HG02870 (cell line): Measurements from ENCODE around the gene MSANTD1.

Source experiments
- ATAC-seq: cut with Tn5 transposase; IDR thresholded peaks from one replicate; pipeline ENCODE4 v1.9.1; 2021; ENCODE audit warnings: mild to moderate bottlenecking, moderate library complexity; ENCODE audit not compliant: unreplicated experiment

Gene MSANTD1

GRCh38 chr4:3232871-3233271, 16.1 kb upstream of the MSANTD1 start:
- ATAC-seq: no peak

- no peak for ATAC-seq
Measured at GRCh38 chr4:3233391-3234071, 15.4 kb upstream of the MSANTD1 start.

GRCh38 chr4:3234171-3235029, 14.6 kb upstream of the MSANTD1 start:
- ATAC-seq: no peak

GRCh38 chr4:3235030-3235345, 14.0 kb upstream of the MSANTD1 start:
- ATAC-seq: no peak

GRCh38 chr4:3235581-3235980, 13.4 kb upstream of the MSANTD1 start:
- ATAC-seq: no peak

GRCh38 chr4:3236326-3236878, 12.6 kb upstream of the MSANTD1 start:
- no peak for ATAC-seq

GRCh38 chr4:3237266-3237665, 11.7 kb upstream of the MSANTD1 start:
- ATAC-seq: no peak

- no peak for ATAC-seq
Measured at GRCh38 chr4:3237712-3238560, 11.0 kb upstream of the MSANTD1 start.

- ATAC-seq: no peak
Measured at GRCh38 chr4:3238721-3239120, 10.2 kb upstream of the MSANTD1 start.

GRCh38 chr4:3239303-3239702, 9.7 kb upstream of the MSANTD1 start:
- ATAC-seq: no peak

- ATAC-seq: no peak
Measured at GRCh38 chr4:3239998-3240920, 8.7 kb upstream of the MSANTD1 start.

- no peak for ATAC-seq
Measured at GRCh38 chr4:3240936-3241522, 7.9 kb upstream of the MSANTD1 start.

- no peak for ATAC-seq
Measured at GRCh38 chr4:3241898-3242524, 6.9 kb upstream of the MSANTD1 start.

- ATAC-seq: no peak
Measured at GRCh38 chr4:3243136-3243780, 5.7 kb upstream of the MSANTD1 start.

GRCh38 chr4:3244002-3244401, 5.0 kb upstream of the MSANTD1 start:
- ATAC-seq: no peak

GRCh38 chr4:3244747-3245146, 4.2 kb upstream of the MSANTD1 start:
- no peak for ATAC-seq

GRCh38 chr4:3245676-3246075, 3.3 kb upstream of the MSANTD1 start:
- no peak for ATAC-seq

- no peak for ATAC-seq
Measured at GRCh38 chr4:3246458-3247398, 2.2 kb upstream of the MSANTD1 start.
